Measurements from ENCODE around the gene RFTN1. TPM values are rescaled to one million over a fixed set of nuclear protein-coding genes. Genes with fewer than 3 reads are reported as not detected.

RFTN1 gene
- total and polyA plus RNA-seq, 9 donors: 25.2 to 63.1 (median 46.4) TPM

DNA sequence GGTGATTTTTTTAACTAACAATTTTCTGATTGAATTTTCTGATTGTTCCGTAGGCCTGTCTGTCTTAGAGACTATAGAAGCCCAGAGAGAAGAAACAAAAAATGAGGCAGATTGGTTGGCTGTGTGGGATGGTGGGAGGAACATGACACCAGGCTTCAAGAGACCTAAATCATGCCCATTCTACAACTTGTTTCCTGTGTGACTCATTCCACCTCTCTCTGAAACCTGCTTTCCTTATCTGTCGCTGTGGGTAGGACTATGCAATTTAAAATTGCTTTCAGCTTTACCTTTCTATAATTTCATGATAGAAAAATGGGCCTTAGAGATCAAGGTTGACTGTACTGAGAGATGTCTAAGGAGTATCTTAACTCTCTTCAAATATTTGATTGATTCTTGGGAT lies 203.9 kb downstream of the RFTN1 start:
- WGBS, 3 donors: 45 to 91% (median 80%) methylated on average over 2 of the region's 2 CpGs
- Histone ChIP-seq H3K4me3 (no peak overlapping the region), H3K27me3 (no peaks in the 10 kb centered on the region), H3K9me3 (no peaks in the 10 kb centered on the region), H3K36me3 (no peaks in the 10 kb centered on the region), H3K27ac (no peak overlapping the region), H3K4me1 (ENCODE audit: insufficient read depth) (no peaks in the 10 kb centered on the region)
- TF ChIP-seq, protein P1, sequence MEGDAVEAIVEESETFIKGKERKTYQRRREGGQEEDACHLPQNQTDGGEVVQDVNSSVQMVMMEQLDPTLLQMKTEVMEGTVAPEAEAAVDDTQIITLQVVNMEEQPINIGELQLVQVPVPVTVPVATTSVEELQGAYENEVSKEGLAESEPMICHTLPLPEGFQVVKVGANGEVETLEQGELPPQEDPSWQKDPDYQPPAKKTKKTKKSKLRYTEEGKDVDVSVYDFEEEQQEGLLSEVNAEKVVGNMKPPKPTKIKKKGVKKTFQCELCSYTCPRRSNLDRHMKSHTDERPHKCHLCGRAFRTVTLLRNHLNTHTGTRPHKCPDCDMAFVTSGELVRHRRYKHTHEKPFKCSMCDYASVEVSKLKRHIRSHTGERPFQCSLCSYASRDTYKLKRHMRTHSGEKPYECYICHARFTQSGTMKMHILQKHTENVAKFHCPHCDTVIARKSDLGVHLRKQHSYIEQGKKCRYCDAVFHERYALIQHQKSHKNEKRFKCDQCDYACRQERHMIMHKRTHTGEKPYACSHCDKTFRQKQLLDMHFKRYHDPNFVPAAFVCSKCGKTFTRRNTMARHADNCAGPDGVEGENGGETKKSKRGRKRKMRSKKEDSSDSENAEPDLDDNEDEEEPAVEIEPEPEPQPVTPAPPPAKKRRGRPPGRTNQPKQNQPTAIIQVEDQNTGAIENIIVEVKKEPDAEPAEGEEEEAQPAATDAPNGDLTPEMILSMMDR (IDR thresholded peaks at IDR 0.05): no peak
- no peak for TF ChIP-seq POLR2A (IDR thresholded peaks at IDR 0.05)
- DNase-seq: no peak
- intact Hi-C loops (cut with DNase I): no loop called here

DNA sequence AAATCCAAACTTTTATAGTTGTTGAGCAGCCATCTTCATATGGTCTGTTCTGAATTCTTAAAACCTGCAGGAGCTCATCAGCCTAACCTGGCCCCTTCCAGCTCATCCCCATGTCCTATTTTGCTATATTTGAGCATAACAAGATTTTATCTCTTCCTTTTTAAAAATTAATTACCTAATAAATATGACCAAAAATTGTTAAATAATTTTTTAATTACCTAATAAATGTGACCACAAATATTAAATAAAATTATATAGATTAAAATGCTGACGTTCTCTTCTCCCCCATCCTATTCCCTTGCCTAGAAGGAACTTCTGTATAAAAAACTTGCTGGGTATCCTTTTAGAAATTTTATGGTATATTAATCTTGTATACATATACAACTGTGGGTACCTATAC lies 204.8 kb downstream of the RFTN1 start:
- no peaks in the 10 kb centered on the region for H3K36me3 ChIP-seq
- 97 to 98% (median 97%) methylated on average over 1 of the region's 1 CpG for WGBS, 3 donors
- DNase-seq: no peak
- intact Hi-C loops (cut with DNase I): no loop called here
- no peak overlapping the region for H3K4me3 ChIP-seq
- H3K27me3 ChIP-seq: no peaks in the 10 kb centered on the region
- H3K27ac ChIP-seq: no peak overlapping the region
- no peaks in the 10 kb centered on the region for H3K9me3 ChIP-seq
- no peak for TF ChIP-seq EP300 (IDR thresholded peaks at IDR 0.05)
- TF ChIP-seq POLR2A (IDR thresholded peaks at IDR 0.05): no peak
- TF ChIP-seq, protein P1 (IDR thresholded peaks at IDR 0.05): no peak
- H3K4me1 ChIP-seq (ENCODE audit: insufficient read depth): no peaks in the 10 kb centered on the region

DNA sequence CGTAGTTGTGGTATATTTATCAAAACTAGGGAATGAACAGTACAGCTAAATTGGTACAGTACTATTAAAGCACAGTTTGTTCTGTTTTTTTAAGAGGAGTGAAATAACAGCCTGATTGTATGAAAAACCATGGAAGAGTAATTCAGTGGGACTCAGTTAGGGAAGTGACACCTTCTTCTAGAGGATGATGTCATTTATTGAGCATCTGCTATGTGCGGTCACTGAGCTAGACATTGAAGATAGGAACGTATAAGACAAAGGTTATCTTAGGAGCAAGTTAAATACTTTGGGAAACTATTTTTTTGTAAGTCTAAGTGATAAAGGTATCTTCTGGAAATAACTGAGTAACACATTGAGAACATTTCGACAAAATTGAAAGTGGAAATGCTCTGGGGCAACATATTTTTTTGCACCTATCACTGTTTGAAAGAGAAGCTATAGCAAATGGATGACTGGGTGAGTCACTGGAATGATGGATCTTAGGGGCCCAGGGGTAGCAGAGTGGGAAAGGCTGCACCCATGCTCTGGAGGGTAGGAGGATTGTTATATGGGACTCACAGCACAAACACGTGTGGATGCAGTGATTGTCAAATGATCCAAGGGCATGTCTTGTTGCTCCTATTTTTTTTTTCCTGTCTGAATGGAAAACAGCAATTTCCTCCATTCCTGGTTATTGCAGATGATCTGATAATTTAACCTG lies 205.5 kb downstream of the RFTN1 start:
- Histone ChIP-seq H3K4me1 (ENCODE audit: insufficient read depth) (no peaks in the 10 kb centered on the region), H3K4me3 (no peak overlapping the region), H3K27ac (no peak overlapping the region), H3K36me3 (no peaks in the 10 kb centered on the region), H3K9me3 (no peaks in the 10 kb centered on the region), H3K27me3 (no peaks in the 10 kb centered on the region)
- intact Hi-C loops (cut with DNase I): no loop called here
- TF ChIP-seq, protein P1 (IDR thresholded peaks at IDR 0.05): no peak
- no peak for TF ChIP-seq POLR2A (IDR thresholded peaks at IDR 0.05)
- TF ChIP-seq EP300 (IDR thresholded peaks at IDR 0.05): no peak
- DNase-seq: no peak
- 56 to 82% (median 59%) methylated on average over 5 of the region's 5 CpGs for WGBS, 3 donors

DNA sequence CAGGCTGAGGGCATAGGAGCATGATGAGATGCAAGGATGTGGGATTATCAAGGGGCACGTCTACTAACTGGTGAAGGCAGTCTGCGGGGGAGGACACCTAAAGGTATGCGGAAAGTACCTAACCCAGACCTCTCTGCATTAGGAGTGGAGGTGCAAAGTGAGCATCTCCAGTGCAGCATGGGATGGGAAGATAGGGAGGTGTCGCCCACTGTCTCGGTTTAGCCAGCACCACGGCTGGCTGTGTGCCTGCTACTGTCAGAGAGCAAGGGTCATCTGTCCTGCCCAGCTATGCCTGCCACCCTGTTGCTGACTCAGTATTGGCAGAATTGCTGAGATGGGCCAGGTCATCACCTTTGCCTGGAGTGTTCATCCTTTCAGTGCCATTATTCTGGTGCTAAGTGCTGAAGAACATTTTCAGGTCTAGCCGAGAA lies 208.4 kb downstream of the RFTN1 start:
- DNase-seq: no peak
- intact Hi-C loops (cut with DNase I): no loop called here
- Histone ChIP-seq H3K27me3 (no peaks in the 10 kb centered on the region), H3K9me3 (no peaks in the 10 kb centered on the region), H3K36me3 (no peaks in the 10 kb centered on the region), H3K4me1 (ENCODE audit: insufficient read depth) (no peaks in the 10 kb centered on the region), H3K27ac (no peak overlapping the region), H3K4me3 (no peak overlapping the region)
- 84 to 94% (median 84%) methylated on average over 7 of the region's 7 CpGs for WGBS, 3 donors
- TF ChIP-seq EP300 (IDR thresholded peaks at IDR 0.05): no peak
- no peak for TF ChIP-seq POLR2A (IDR thresholded peaks at IDR 0.05)

All from ovary (tissue), 9 donors.